DOHH2 (cell line): ENCODE data around the gene ZBTB45.

Source experiments
- H3F3A ChIP-seq: fragments of 200-600 bp; sonication (generic), shearing (Covaris generic); 2 replicates; pipeline ENCODE4 v1.6.0; 2016; ENCODE audit warnings: antibody characterized with exemption, mild to moderate bottlenecking; ENCODE audit not compliant: control insufficient read depth, insufficient read depth
- H3K27ac ChIP-seq: fragments of 200-600 bp; sonication (generic); 2 replicates; pipeline ENCODE4 v1.5.1; 2014; ENCODE audit warnings: low read depth, mild to moderate bottlenecking, low read length, moderate library complexity
- H3K27me3 ChIP-seq: fragments of 200-600 bp; sonication (generic); 2 replicates; pipeline ENCODE4 v1.6.1; 2014; ENCODE audit warnings: mild to moderate bottlenecking, low read length, mixed read lengths; ENCODE audit not compliant: control insufficient read depth
- H3K36me3 ChIP-seq: fragments of 200-600 bp; sonication (generic); 2 replicates; pipeline ENCODE4 v1.6.1; 2014; ENCODE audit warnings: mild to moderate bottlenecking, low read length, moderate library complexity, mixed read lengths; ENCODE audit not compliant: control insufficient read depth
- H3K4me1 ChIP-seq: fragments of 200-600 bp; sonication (generic); 2 replicates; pipeline ENCODE4 v1.6.1; 2014; ENCODE audit warnings: mild to moderate bottlenecking, low read length, mixed read lengths; ENCODE audit not compliant: control insufficient read depth
- H3K4me2 ChIP-seq: fragments of 200-600 bp; sonication (generic); 2 replicates; pipeline ENCODE4 v1.6.0; 2014; ENCODE audit warnings: mild to moderate bottlenecking, low read length, moderate library complexity
- H3K4me3 ChIP-seq: fragments of 200-600 bp; sonication (generic); 2 replicates; pipeline ENCODE4 v1.5.1; 2014; ENCODE audit warnings: mild to moderate bottlenecking, low read length, mixed read lengths
- H3K79me2 ChIP-seq: fragments of 200-600 bp; sonication (generic); 2 replicates; pipeline ENCODE4 v1.6.1; 2014; ENCODE audit warnings: mild to moderate bottlenecking, low read length, mixed read lengths; ENCODE audit not compliant: control insufficient read depth
- H3K9me2 ChIP-seq: fragments of 200-600 bp; sonication (generic); replicated peaks from 2 replicates; pipeline ENCODE4 v1.6.1; 2014; ENCODE audit warnings: mild to moderate bottlenecking, low read length, mixed read lengths; ENCODE audit not compliant: control insufficient read depth
- H3K9me3 ChIP-seq: fragments of 200-600 bp; sonication (generic); 2 replicates; pipeline ENCODE4 v1.6.1; 2014; ENCODE audit warnings: antibody characterized with exemption, low read length, mixed read lengths; ENCODE audit not compliant: control insufficient read depth, insufficient read depth
- H4K20me1 ChIP-seq: fragments of 200-600 bp; sonication (generic); 2 replicates; pipeline ENCODE4 v1.6.0; 2014; ENCODE audit warnings: low read depth, mild to moderate bottlenecking, antibody characterized with exemption, low read length, moderate library complexity; ENCODE audit not compliant: control insufficient read depth, insufficient read depth
- CTCF ChIP-seq: fragments of 200-600 bp; sonication (generic); IDR thresholded peaks from one replicate; pipeline ENCODE4 v1.5.1; 2014; ENCODE audit warnings: antibody characterized with exemption, mild to moderate bottlenecking, low read depth, low read length; ENCODE audit not compliant: poor library complexity, severe bottlenecking
- EZH2phosphoT487 ChIP-seq: fragments of 200-600 bp; sonication (generic); IDR thresholded peaks from 2 replicates; pipeline ENCODE4 v1.6.1; 2017; ENCODE audit warnings: borderline replicate concordance, mild to moderate bottlenecking, antibody characterized with exemption, low read length, moderate library complexity, mixed read lengths

The ZBTB45 gene

GRCh38 chr19:58550362-58551122 lies 30.9 kb upstream of the ZBTB45 start:
- Histone ChIP-seq H3K4me3 (no peak overlapping the region), H3K36me3 (peaks cover 94% of the 10 kb centered on the region), H4K20me1 (peaks cover 19% of the 10 kb centered on the region), H3F3A (peaks cover 63% of the 10 kb centered on the region), H3K9me3 (no peaks in the 10 kb centered on the region), H3K27ac (no peak overlapping the region), H3K9me2 (no peaks in the 10 kb centered on the region), H3K4me2 (no peak overlapping the region), H3K4me1 (peaks cover 44% of the 10 kb centered on the region), H3K27me3 (no peaks in the 10 kb centered on the region), H3K79me2 (peaks cover 62% of the 10 kb centered on the region)
- no peak for TF ChIP-seq EZH2phosphoT487
- no peak for TF ChIP-seq CTCF

DNA sequence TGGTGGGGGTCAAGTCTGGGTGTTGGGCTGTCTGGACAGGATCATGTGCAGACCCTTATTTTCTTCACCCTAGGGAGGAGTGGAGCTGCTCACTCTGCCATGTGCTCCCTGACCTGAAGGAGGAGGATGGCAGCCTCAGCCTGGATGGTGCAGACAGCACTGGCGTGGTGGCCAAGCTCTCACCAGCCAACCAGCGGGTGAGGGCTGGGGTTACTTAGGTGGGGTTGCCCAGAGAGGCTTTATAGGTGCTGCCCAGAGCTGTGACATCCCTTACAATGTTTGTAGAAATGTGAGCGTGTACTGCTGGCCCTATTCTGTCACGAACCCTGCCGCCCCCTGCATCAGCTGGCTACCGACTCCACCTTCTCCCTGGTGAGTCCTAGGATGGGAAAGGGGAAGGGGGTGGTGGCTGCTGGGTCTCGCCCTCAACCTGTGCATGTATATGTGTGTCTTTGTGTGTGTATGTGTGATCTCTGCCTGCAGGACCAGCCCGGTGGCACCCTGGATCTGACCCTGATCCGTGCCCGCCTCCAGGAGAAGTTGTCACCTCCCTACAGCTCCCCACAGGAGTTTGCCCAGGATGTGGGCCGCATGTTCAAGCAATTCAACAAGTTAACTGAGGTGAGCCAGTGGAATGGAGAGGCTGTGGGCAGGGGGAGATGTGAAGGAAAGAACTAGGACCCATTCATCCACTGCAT lies 30.2 kb upstream of the ZBTB45 start:
- Histone ChIP-seq H3K36me3 (peaks cover 96% of the 10 kb centered on the region), H3K4me1 (peaks cover 39% of the 10 kb centered on the region), H3K27me3 (no peaks in the 10 kb centered on the region), H3F3A (peaks cover 63% of the 10 kb centered on the region), H3K4me2 (no peak overlapping the region), H3K9me3 (no peaks in the 10 kb centered on the region), H3K27ac (no peak overlapping the region), H3K4me3 (no peak overlapping the region), H3K79me2 (peaks cover 64% of the 10 kb centered on the region), H4K20me1 (peaks cover 26% of the 10 kb centered on the region), H3K9me2 (no peaks in the 10 kb centered on the region)
- no peak for TF ChIP-seq CTCF
- no peak for TF ChIP-seq EZH2phosphoT487

- Histone ChIP-seq H3K4me1 (peaks cover 37% of the 10 kb centered on the region), H3K9me3 (no peaks in the 10 kb centered on the region), H4K20me1 (peaks cover 26% of the 10 kb centered on the region), H3K79me2 (peaks cover 61% of the 10 kb centered on the region), H3K9me2 (no peaks in the 10 kb centered on the region), H3K36me3 (peaks cover 90% of the 10 kb centered on the region), H3K27ac (no peak overlapping the region), H3F3A (peaks cover 56% of the 10 kb centered on the region), H3K4me3 (no peak overlapping the region), H3K27me3 (no peaks in the 10 kb centered on the region), H3K4me2 (no peak overlapping the region)
- TF ChIP-seq EZH2phosphoT487 (no peak), CTCF (no peak)
Observed at GRCh38 chr19:58548859-58549663, 29.5 kb upstream of the ZBTB45 start.
